Germinal center (tissue), 1 donor: ENCODE measurements around the gene C19orf25.
"Not testable (repeated sequence)": the region's sequence is repeated elsewhere in the genome, so short reads cannot be mapped to it uniquely, and the experiment has no call there.

Experiments used
- DNase-seq: peaks from one replicate; pipeline ENCODE4 v3.0.0; 2012; ENCODE audit warnings: mixed read lengths, low spot score

Gene C19orf25

GRCh38 chr19:1449467-1450442 is 29.3 kb downstream of the C19orf25 start, which contains the start of gene APC2:
Gene APC2, plus strand, starts transcription at chr19:1450121. Its CDS starts 2,881 bp downstream, at chr19:1453002.
- DNase-seq = peak; percentile 80

GRCh38 chr19:1447944-1448343 is 31.1 kb downstream of the C19orf25 start:
- DNase-seq = no peak

GRCh38 chr19:1447504-1447903 is 31.5 kb downstream of the C19orf25 start:
- DNase-seq = no peak

- DNase-seq = peak; percentile 5
Measured at GRCh38 chr19:1446713-1447481, 32.1 kb downstream of the C19orf25 start.

GRCh38 chr19:1445932-1446712 is 32.9 kb downstream of the C19orf25 start:
- no peak for DNase-seq

GRCh38 chr19:1445185-1445931 is 33.7 kb downstream of the C19orf25 start:
- peak; percentile 91 for DNase-seq

- no peak for DNase-seq
Measured at GRCh38 chr19:1441677-1442438, 37.2 kb downstream of the C19orf25 start.

- no peak for DNase-seq
Measured at GRCh38 chr19:1441022-1441426, 38.0 kb downstream of the C19orf25 start.

- DNase-seq = no peak
Measured at GRCh38 chr19:1440418-1440801, 38.6 kb downstream of the C19orf25 start.

GRCh38 chr19:1439525-1440417 is 39.2 kb downstream of the C19orf25 start:
- not testable (repeated sequence) for DNase-seq

- no peak for DNase-seq
Measured at GRCh38 chr19:1438933-1439354, 40.1 kb downstream of the C19orf25 start.

GRCh38 chr19:1438035-1438932 is 40.7 kb downstream of the C19orf25 start, which contains the start of gene RPS15:
Gene RPS15, plus strand, starts transcription at chr19:1438396. Its CDS starts 30 bp downstream, at chr19:1438426.
- DNase-seq = peak; percentile 94

- no peak for DNase-seq
Measured at GRCh38 chr19:1437609-1438008, 41.4 kb downstream of the C19orf25 start.

- DNase-seq = no peak
Measured at GRCh38 chr19:1435378-1435989, 43.5 kb downstream of the C19orf25 start.

GRCh38 chr19:1434577-1435060 is 44.4 kb downstream of the C19orf25 start:
- DNase-seq = no peak

GRCh38 chr19:1434040-1434366 is 45.0 kb downstream of the C19orf25 start:
- DNase-seq = no peak

GRCh38 chr19:1433119-1434039 is 45.6 kb downstream of the C19orf25 start:
- DNase-seq = no peak
